Stimulated activated CD8-positive, alpha-beta memory T cell treated with anti-CD3 and anti-CD28 coated beads, Interleukin-15, amount 100 ng/mL, for 4 hours (primary cell): ENCODE data around the gene SNRPD2.
"Not testable (repeated sequence)": the region's sequence is repeated elsewhere in the genome, so short reads cannot be mapped to it uniquely, and the experiment has no call there.

Experiments used
- DNase-seq, 2 donors: peaks; one replicate each; pipeline ENCODE4 v3.0.0-alpha.2; 2020; ENCODE audit warnings: low read depth in 2 of 2

Gene SNRPD2

GRCh38 chr19:45691516-45692186 lies at the start of gene SNRPD2:
Gene SNRPD2 (minus strand): TSS chr19:45691953. CDS start chr19:45691888, 65 bp downstream.
- DNase-seq: peak; percentile 86 to 88

- DNase-seq: no peak
Observed at GRCh38 chr19:45739498-45740439, 48.0 kb upstream of the SNRPD2 start.

- no peak for DNase-seq
Observed at GRCh38 chr19:45733160-45733810, 41.5 kb upstream of the SNRPD2 start, which contains the start of gene MEIOSIN. Gene MEIOSIN (plus strand): TSS chr19:45733439. CDS start chr19:45735377, 1,938 bp downstream.

GRCh38 chr19:45730368-45731288 lies 38.9 kb upstream of the SNRPD2 start, which contains the start of gene FBXO46:
Gene FBXO46 (minus strand): TSS chr19:45730896. CDS start chr19:45713495, 17,401 bp downstream.
- peak; percentile 83 to 87 for DNase-seq

GRCh38 chr19:45729800-45730290 lies 38.1 kb upstream of the SNRPD2 start:
- DNase-seq: no peak

GRCh38 chr19:45728683-45729082 lies 36.9 kb upstream of the SNRPD2 start:
- DNase-seq: not testable (repeated sequence)

GRCh38 chr19:45720065-45720464 lies 28.3 kb upstream of the SNRPD2 start:
- DNase-seq: not testable (repeated sequence)

GRCh38 chr19:45717983-45718650 lies 26.4 kb upstream of the SNRPD2 start:
- no peak for DNase-seq

GRCh38 chr19:45717131-45717982 lies 25.6 kb upstream of the SNRPD2 start:
- peak; percentile 96 to 97 for DNase-seq

- no peak for DNase-seq
Observed at GRCh38 chr19:45716359-45717130, 24.8 kb upstream of the SNRPD2 start.

- no peak for DNase-seq
Observed at GRCh38 chr19:45715139-45715538, 23.4 kb upstream of the SNRPD2 start.

GRCh38 chr19:45713141-45713540 lies 21.4 kb upstream of the SNRPD2 start:
- no peak for DNase-seq

GRCh38 chr19:45712699-45713067 lies 20.9 kb upstream of the SNRPD2 start:
- no peak for DNase-seq

- DNase-seq: no peak
Observed at GRCh38 chr19:45711851-45712698, 20.3 kb upstream of the SNRPD2 start.

- no peak for DNase-seq
Observed at GRCh38 chr19:45710356-45711130, 18.8 kb upstream of the SNRPD2 start.

- no peak for DNase-seq
Observed at GRCh38 chr19:45705710-45706415, 14.1 kb upstream of the SNRPD2 start.
